GM13976 (cell line): Measurements from ENCODE around the gene DDO.
"Not testable (repeated sequence)": the region's sequence is repeated elsewhere in the genome, so short reads cannot be mapped to it uniquely, and the experiment has no call there.

Experiments
- DNase-seq: peaks from one replicate; pipeline ENCODE4 v3.0.0; 2012; ENCODE audit warnings: low spot score
- in situ Hi-C: fragments of 300-500 bp; cut with MboI; formaldehyde crosslinking; loops from one replicate; pipeline ENCODE4 v1.12.0; 2022; ENCODE audit warnings: low sequenced_read_pairs, mixed read lengths, inconsistent platforms; ENCODE audit not compliant: unreplicated experiment
- TF ChIP-seq, protein P1 (sequence below): IDR thresholded peaks from 2 replicates; pipeline ENCODE4 v1.5.1; 2012; ENCODE audit warnings: borderline replicate concordance, mild to moderate bottlenecking; ENCODE audit not compliant: insufficient read depth; ENCODE audit errors: extremely low read depth, missing control alignments, control extremely low read depth

DDO gene

GRCh38 chr6:110415086-110415916, at the start of gene DDO:
Gene DDO, minus strand, starts transcription at chr6:110415575. Its CDS starts 2,113 bp downstream, at chr6:110413462.
- TF ChIP-seq, protein P1, sequence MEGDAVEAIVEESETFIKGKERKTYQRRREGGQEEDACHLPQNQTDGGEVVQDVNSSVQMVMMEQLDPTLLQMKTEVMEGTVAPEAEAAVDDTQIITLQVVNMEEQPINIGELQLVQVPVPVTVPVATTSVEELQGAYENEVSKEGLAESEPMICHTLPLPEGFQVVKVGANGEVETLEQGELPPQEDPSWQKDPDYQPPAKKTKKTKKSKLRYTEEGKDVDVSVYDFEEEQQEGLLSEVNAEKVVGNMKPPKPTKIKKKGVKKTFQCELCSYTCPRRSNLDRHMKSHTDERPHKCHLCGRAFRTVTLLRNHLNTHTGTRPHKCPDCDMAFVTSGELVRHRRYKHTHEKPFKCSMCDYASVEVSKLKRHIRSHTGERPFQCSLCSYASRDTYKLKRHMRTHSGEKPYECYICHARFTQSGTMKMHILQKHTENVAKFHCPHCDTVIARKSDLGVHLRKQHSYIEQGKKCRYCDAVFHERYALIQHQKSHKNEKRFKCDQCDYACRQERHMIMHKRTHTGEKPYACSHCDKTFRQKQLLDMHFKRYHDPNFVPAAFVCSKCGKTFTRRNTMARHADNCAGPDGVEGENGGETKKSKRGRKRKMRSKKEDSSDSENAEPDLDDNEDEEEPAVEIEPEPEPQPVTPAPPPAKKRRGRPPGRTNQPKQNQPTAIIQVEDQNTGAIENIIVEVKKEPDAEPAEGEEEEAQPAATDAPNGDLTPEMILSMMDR: no peak
- no peak for DNase-seq
- in situ Hi-C loops: no loop called here

DNA sequence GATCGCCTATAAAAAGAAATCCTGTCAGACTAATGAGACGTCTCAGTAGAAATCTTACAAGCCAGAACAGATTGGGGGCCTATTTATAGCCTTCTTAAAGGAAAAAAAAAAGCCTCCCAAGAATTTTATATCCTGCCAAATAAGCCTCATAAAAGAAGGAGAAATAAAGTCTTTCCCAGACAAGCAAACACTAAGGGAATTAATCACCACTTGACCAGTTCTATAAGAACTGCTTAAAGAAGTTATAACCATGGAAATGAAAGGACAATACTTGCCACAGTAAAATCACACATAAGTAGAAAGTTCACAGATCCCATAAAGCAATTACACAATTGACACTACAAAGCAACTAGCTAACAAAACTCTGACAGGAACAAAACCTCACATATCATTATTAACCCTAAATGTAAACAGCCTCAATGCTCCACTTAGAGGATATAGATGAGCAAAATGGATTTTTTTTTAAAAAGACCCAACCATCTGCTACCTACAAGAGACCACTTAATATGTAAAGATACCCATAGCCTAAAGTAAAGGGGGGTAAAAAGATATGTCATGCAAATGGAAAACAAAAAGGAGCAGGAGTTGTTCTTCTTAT, 47.6 kb upstream of the DDO start:
- TF ChIP-seq, protein P1: no peak
- in situ Hi-C loops: no loop called here
- DNase-seq: no peak

DNA sequence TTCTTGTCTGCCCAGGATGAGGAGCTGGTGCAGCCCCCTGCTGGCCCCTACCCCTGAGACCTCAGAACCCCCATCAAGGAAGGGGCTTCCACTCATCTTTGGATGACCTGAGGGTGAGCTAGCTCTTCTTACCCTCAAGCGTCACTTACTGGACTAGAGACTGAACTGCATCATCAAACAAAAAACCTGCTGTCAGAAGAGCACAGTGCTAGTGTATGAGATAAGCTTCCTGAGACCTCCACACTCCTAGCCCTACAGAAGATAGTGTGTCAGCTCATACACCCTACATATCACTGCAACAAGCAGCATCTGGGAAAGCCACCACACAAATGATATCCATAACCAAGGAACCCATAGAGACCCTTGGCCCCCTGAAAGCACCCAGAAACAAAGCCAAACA, 46.0 kb upstream of the DDO start:
- TF ChIP-seq, protein P1: no peak
- DNase-seq: no peak
- in situ Hi-C loops: no loop called here

DNA sequence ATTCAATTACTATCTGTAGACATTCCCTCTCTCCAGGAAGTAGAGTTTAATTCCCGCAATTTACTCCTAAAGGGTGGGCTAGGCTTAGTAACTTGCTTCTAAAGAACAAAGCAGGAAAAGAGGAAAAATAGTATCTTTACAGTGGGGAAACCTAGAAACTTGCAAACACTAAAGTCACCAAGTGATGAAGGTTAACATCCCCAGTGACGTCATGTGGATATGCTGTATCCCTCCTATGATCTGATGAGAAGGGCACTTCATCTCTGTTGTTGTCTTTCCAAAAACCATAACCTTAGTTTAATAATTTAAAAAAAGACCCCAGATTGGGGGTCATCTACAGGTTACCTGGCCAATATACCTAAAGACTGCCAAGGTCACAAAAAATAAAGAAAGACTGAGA, 43.8 kb upstream of the DDO start:
- TF ChIP-seq, protein P1: no peak
- in situ Hi-C loops: no loop called here
- no peak for DNase-seq

GRCh38 chr6:110458476-110458875, 43.1 kb upstream of the DDO start:
- TF ChIP-seq, protein P1: no peak
- DNase-seq: no peak
- in situ Hi-C loops: no loop called here

- DNase-seq, in situ Hi-C loops: not testable (repeated sequence)
- TF ChIP-seq, protein P1: peak; percentile 42
Observed at GRCh38 chr6:110457567-110458175, 42.3 kb upstream of the DDO start.
